Thyroid gland (tissue), 4 donors: ENCODE results near the gene NNT. TPM values are rescaled to one million over a fixed set of nuclear protein-coding genes. Genes with fewer than 3 reads are reported as not detected.

Experiments used
- DNase-seq, 2 donors: peaks; one replicate each; pipeline ENCODE4 v3.0.0-alpha.2; 2019
- H3K27ac ChIP-seq, 3 donors: fragments of 200-600 bp; sonication (generic); 1 replicate in 2 of 3; 2 replicates in 1 of 3; pipeline ENCODE4 v1.5.1; 2016 to 2019; ENCODE audit warnings: mild to moderate bottlenecking in 1 of 3, moderate library complexity in 1 of 3
- H3K27me3 ChIP-seq: fragments of 200-600 bp; sonication (generic); one replicate; pipeline ENCODE4 v1.5.1; 2019
- H3K36me3 ChIP-seq, 2 donors: fragments of 200-600 bp; sonication (generic); one replicate each; pipeline ENCODE4 v1.5.1; 2016 to 2019
- H3K4me1 ChIP-seq, 2 donors: fragments of 200-600 bp; sonication (generic); one replicate each; pipeline ENCODE4 v1.5.1; 2017 to 2019
- H3K4me3 ChIP-seq, 3 donors: fragments of 200-600 bp; sonication (generic); replicated peaks in 1 of 3; 1 replicate in 2 of 3; 2 replicates in 1 of 3; pipeline ENCODE4 v1.5.1; 2016; ENCODE audit warnings: mild to moderate bottlenecking in 1 of 3
- H3K9me3 ChIP-seq: fragments of 200-600 bp; sonication (generic); one replicate; pipeline ENCODE4 v1.5.1; 2017
- POLR2A ChIP-seq, 2 donors: fragments of 450-650 bp; IDR thresholded peaks; one replicate each; pipeline ENCODE4 v1.6.1; 2017; ENCODE audit warnings: antibody characterized with exemption in 2 of 2, mild to moderate bottlenecking in 2 of 2, moderate library complexity in 1 of 2
- WGBS, 2 donors: methylation state at CpG; one replicate each; pipeline ENCODE4 v1.1.5; 2017; 5-methylcytosine and 5-hydroxymethylcytosine counted together
- intact Hi-C: fragments of 100-400 bp; cut with DNase I; formaldehyde crosslinking; loops from one replicate; pipeline ENCODE4 v1.15.1; 2023
- total RNA-seq, 4 donors: library from RNA; depleted of rRNA; stranded (reverse); fragments of >200 nt; gene quantifications; one replicate each; pipeline ENCODE4 v1.2.3, GENCODE V29; 2016
- TF ChIP-seq, protein P1 (sequence below), 6 experiments: fragments of 200-600 bp in 3 of 6; fragments of 450-650 bp in 3 of 6; sonication (generic) in 3 of 6; IDR thresholded peaks; one replicate each; pipeline ENCODE4 v1.5.1; 2016 to 2019; ENCODE audit warnings: antibody characterized with exemption in 6 of 6, mild to moderate bottlenecking in 2 of 6, inconsistent platforms in 1 of 6, moderate library complexity in 1 of 6

NNT gene
- total RNA-seq, 4 donors from 2014 or later, result 95.7 to 125 (median 104) TPM

- Histone ChIP-seq H3K4me3 (no peak overlapping the region), H3K36me3 (peaks cover 10 to 43% of the 10 kb centered on the region in 2 donors), H3K27ac (no peak overlapping the region), H3K9me3 (no peaks in the 10 kb centered on the region), H3K4me1 (peaks cover 0 to 10% of the 10 kb centered on the region in 2 donors), H3K27me3 (no peaks in the 10 kb centered on the region)
- DNase-seq, result no peak
- TF ChIP-seq POLR2A (IDR thresholded peaks at IDR 0.05), result no peak
- TF ChIP-seq, protein P1, sequence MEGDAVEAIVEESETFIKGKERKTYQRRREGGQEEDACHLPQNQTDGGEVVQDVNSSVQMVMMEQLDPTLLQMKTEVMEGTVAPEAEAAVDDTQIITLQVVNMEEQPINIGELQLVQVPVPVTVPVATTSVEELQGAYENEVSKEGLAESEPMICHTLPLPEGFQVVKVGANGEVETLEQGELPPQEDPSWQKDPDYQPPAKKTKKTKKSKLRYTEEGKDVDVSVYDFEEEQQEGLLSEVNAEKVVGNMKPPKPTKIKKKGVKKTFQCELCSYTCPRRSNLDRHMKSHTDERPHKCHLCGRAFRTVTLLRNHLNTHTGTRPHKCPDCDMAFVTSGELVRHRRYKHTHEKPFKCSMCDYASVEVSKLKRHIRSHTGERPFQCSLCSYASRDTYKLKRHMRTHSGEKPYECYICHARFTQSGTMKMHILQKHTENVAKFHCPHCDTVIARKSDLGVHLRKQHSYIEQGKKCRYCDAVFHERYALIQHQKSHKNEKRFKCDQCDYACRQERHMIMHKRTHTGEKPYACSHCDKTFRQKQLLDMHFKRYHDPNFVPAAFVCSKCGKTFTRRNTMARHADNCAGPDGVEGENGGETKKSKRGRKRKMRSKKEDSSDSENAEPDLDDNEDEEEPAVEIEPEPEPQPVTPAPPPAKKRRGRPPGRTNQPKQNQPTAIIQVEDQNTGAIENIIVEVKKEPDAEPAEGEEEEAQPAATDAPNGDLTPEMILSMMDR (IDR thresholded peaks at IDR 0.05), result no peak
- intact Hi-C loops, result no loop called here
Measured at GRCh38 chr5:43647789-43648188, 44.8 kb downstream of the NNT start.

DNA sequence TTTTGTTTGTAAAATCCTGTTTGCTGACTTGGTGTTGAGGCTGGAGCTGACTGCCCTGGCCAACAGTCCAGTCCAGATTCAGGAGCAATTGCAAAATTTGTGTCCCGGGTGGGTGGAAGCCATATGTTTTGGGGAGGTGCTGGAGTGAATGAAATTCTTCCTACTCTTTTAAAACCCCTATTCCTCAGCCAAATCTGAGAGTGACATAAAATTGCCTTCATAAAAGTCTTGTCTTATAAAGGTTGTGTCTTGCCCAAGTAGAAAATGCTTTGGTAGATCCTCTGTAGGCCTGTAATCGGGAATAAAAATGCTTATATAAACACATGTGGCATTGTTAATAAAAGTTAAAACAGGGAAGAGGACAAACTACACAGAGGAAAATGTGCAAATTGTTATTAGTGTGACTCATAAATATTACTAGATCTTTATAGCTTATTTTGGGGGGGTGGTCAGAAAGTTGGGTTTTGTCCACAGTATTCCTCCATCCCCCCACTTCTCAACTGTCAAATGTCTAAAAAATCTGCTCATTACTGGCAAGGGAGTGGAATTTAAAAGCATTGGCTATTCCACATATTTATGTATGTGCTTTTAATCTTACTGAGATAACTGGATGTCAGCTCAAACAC lies 45.6 kb downstream of the NNT start:
- intact Hi-C loops, result no loop called here

GRCh38 chr5:43649256-43649655 lies 46.3 kb downstream of the NNT start:
- Histone ChIP-seq H3K27me3 (no peaks in the 10 kb centered on the region), H3K27ac (no peak overlapping the region), H3K36me3 (peaks cover 17 to 50% of the 10 kb centered on the region in 2 donors), H3K4me1 (peaks cover 0 to 10% of the 10 kb centered on the region in 2 donors), H3K4me3 (no peak overlapping the region), H3K9me3 (no peaks in the 10 kb centered on the region)
- 35 to 49% methylated on average over 2 of the region's 2 CpGs for whole genome bisulfite sequencing, 2 donors
- TF ChIP-seq POLR2A (IDR thresholded peaks at IDR 0.05), result no peak
- TF ChIP-seq, protein P1 (IDR thresholded peaks at IDR 0.05), result no peak
- intact Hi-C loops, result no loop called here
- no peak for DNase-seq

More for the DNA sequence above, 45.6 kb downstream of the NNT start:
- DNase-seq, result no peak
- Histone ChIP-seq H3K4me3 (no peak overlapping the region), H3K4me1 (peaks cover 0 to 10% of the 10 kb centered on the region in 2 donors), H3K27ac (no peak overlapping the region), H3K36me3 (peaks cover 17 to 50% of the 10 kb centered on the region in 2 donors), H3K27me3 (no peaks in the 10 kb centered on the region), H3K9me3 (no peaks in the 10 kb centered on the region)
- WGBS, 2 donors, result 83 to 89% methylated on average over 2 of the region's 2 CpGs
- no peak for TF ChIP-seq POLR2A (IDR thresholded peaks at IDR 0.05)
- TF ChIP-seq, protein P1 (IDR thresholded peaks at IDR 0.05), result no peak

GRCh38 chr5:43652537-43653302 lies 49.7 kb downstream of the NNT start:
- H3K36me3 ChIP-seq, result peaks cover 17 to 43% of the 10 kb centered on the region in 2 donors
- TF ChIP-seq POLR2A (IDR thresholded peaks at IDR 0.05), result no peak
- TF ChIP-seq, protein P1 (IDR thresholded peaks at IDR 0.05), result no peak
- no peaks in the 10 kb centered on the region for H3K9me3 ChIP-seq
- no peaks in the 10 kb centered on the region for H3K27me3 ChIP-seq
- H3K4me1 ChIP-seq, result peaks cover 0 to 10% of the 10 kb centered on the region in 2 donors
- intact Hi-C loops, result no loop called here
- no peak for DNase-seq
- no peak overlapping the region for H3K4me3 ChIP-seq
- no peak overlapping the region for H3K27ac ChIP-seq
- 94 to 96% methylated on average over 6 of the region's 6 CpGs for WGBS, 2 donors

GRCh38 chr5:43658509-43658908 lies 55.5 kb downstream of the NNT start:
- no peak overlapping the region for H3K4me3 ChIP-seq
- H3K27ac ChIP-seq, result no peak overlapping the region
- H3K27me3 ChIP-seq, result no peaks in the 10 kb centered on the region
- DNase-seq, result no peak
- H3K9me3 ChIP-seq, result no peaks in the 10 kb centered on the region
- intact Hi-C loops, result no loop called here
- no peak for TF ChIP-seq POLR2A (IDR thresholded peaks at IDR 0.05)
- TF ChIP-seq, protein P1 (IDR thresholded peaks at IDR 0.05), result no peak
- WGBS, 2 donors, result 81 to 92% methylated on average over 1 of the region's 1 CpG
- peaks cover 0 to under 1% of the 10 kb centered on the region in 2 donors for H3K4me1 ChIP-seq
- peaks cover under 1 to 26% of the 10 kb centered on the region in 2 donors for H3K36me3 ChIP-seq
